ENCODE data around the gene CYTH4. TPM values are rescaled to one million over a fixed set of nuclear protein-coding genes. Genes with fewer than 3 reads are reported as not detected.

The CYTH4 gene
- total RNA-seq, 4 donors from 2014 or later = 0.55 to 4.3 (median 2.7) TPM

- TF ChIP-seq CTCF (IDR thresholded peaks at IDR 0.05) (no peak), EP300 (IDR thresholded peaks at IDR 0.05) (no peak), POLR2A (IDR thresholded peaks at IDR 0.05) (no peak), POLR2AphosphoS5 (IDR thresholded peaks at IDR 0.05) (no peak)
- DNase-seq (ENCODE audit: low spot score in 2 of 2) = no peak
- WGBS = 81% methylated on average over 11 of the region's 17 CpGs
- no peaks in the 10 kb centered on the region for H3K9me3 ChIP-seq
- peaks cover 56% of the 10 kb centered on the region for H3K27me3 ChIP-seq
- H3K36me3 ChIP-seq = no peaks in the 10 kb centered on the region
- H3K27ac ChIP-seq = no peak overlapping the region
- H3K4me3 ChIP-seq = no peak overlapping the region
- peaks cover 3% of the 10 kb centered on the region for H3K4me1 ChIP-seq
Measured at GRCh38 chr22:37343863-37344734, 61.8 kb downstream of the CYTH4 start.

GRCh38 chr22:37344735-37345449 lies 62.6 kb downstream of the CYTH4 start:
- 88% methylated on average over 13 of the region's 13 CpGs for WGBS
- Histone ChIP-seq H3K27ac (no peak overlapping the region), H3K4me3 (no peak overlapping the region), H3K4me1 (peaks cover 3% of the 10 kb centered on the region), H3K36me3 (no peaks in the 10 kb centered on the region), H3K9me3 (no peaks in the 10 kb centered on the region), H3K27me3 (peaks cover 48% of the 10 kb centered on the region)
- no peak for TF ChIP-seq EP300 (IDR thresholded peaks at IDR 0.05)
- no peak for TF ChIP-seq POLR2AphosphoS5 (IDR thresholded peaks at IDR 0.05)
- no peak for TF ChIP-seq POLR2A (IDR thresholded peaks at IDR 0.05)
- TF ChIP-seq CTCF (IDR thresholded peaks at IDR 0.05) = no peak
- DNase-seq (ENCODE audit: low spot score in 2 of 2) = no peak

- DNase-seq (ENCODE audit: low spot score in 2 of 2) = no peak
- Histone ChIP-seq H3K4me3 (no peak overlapping the region), H3K27me3 (peaks cover 37% of the 10 kb centered on the region), H3K4me1 (peaks cover 3% of the 10 kb centered on the region), H3K27ac (no peak overlapping the region), H3K9me3 (no peaks in the 10 kb centered on the region), H3K36me3 (no peaks in the 10 kb centered on the region)
- TF ChIP-seq POLR2A (IDR thresholded peaks at IDR 0.05) (no peak), CTCF (IDR thresholded peaks at IDR 0.05) (no peak), POLR2AphosphoS5 (IDR thresholded peaks at IDR 0.05) (no peak), EP300 (IDR thresholded peaks at IDR 0.05) (no peak)
- 23% methylated on average over 9 of the region's 13 CpGs for WGBS
Measured at GRCh38 chr22:37345863-37346504, 63.7 kb downstream of the CYTH4 start.

- H3K27me3 ChIP-seq = peaks cover 39% of the 10 kb centered on the region
- TF ChIP-seq POLR2A (IDR thresholded peaks at IDR 0.05) = no peak
- TF ChIP-seq CTCF (IDR thresholded peaks at IDR 0.05) = no peak
- no peak for TF ChIP-seq EP300 (IDR thresholded peaks at IDR 0.05)
- no peak for TF ChIP-seq POLR2AphosphoS5 (IDR thresholded peaks at IDR 0.05)
- H3K9me3 ChIP-seq = no peaks in the 10 kb centered on the region
- WGBS = 69% methylated on average over 7 of the region's 7 CpGs
- no peaks in the 10 kb centered on the region for H3K36me3 ChIP-seq
- no peak for DNase-seq (ENCODE audit: low spot score in 2 of 2)
- H3K27ac ChIP-seq = no peak overlapping the region
- peaks cover 3% of the 10 kb centered on the region for H3K4me1 ChIP-seq
- H3K4me3 ChIP-seq = no peak overlapping the region
Measured at GRCh38 chr22:37346505-37346895, 64.2 kb downstream of the CYTH4 start.
